Non-pigmented ciliary epithelial cell (primary cell): ENCODE results near the gene SETD3.
"Not testable (repeated sequence)": the region's sequence is repeated elsewhere in the genome, so short reads cannot be mapped to it uniquely, and the experiment has no call there.

Source experiments
- DNase-seq: peaks from one replicate; pipeline ENCODE4 v3.0.0-alpha.2; 2010; ENCODE audit warnings: low read depth

Gene SETD3

DNA sequence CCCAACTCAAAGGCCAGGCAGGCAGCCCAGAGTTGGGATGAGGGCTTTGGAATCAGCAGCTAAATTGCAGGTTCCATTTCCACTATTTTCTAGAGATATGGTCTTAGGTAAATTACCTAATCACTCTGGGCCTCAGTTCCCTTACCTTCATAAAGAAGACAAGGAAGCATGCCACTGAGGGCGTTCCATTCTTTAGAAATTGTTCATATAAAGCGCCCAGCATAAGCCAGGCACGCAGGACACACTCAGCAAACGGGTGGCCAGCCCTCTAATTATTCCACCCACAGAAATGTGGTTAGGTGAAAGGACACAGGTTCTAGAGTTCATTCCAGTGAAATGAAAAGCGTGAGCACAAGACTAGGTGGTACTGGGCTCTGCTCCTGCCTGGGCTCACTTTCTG is 120.8 kb downstream of the SETD3 start:
- DNase-seq = no peak

DNA sequence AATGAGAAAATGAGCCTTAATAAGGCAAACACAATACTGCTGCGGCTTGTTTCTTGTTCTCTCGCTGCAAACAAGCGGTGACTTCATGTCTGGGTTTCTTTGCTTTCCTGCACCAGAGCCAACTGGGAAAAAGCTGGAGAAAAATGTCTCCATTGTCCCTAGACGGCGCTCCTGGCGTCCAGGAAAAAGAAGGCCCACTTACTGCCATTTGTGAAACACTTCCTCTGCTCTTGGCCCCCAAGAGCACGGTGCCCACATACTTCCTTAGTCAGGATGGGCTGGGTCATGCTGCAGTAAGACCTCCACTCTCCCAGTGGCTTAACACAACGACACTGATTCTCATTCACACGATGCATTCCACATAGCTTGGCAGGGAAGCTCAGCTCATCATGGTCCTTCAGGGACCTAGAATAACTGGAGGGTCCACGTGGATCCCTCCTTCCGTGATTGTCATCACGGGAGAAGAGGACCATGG is 122.7 kb downstream of the SETD3 start:
- no peak for DNase-seq

DNA sequence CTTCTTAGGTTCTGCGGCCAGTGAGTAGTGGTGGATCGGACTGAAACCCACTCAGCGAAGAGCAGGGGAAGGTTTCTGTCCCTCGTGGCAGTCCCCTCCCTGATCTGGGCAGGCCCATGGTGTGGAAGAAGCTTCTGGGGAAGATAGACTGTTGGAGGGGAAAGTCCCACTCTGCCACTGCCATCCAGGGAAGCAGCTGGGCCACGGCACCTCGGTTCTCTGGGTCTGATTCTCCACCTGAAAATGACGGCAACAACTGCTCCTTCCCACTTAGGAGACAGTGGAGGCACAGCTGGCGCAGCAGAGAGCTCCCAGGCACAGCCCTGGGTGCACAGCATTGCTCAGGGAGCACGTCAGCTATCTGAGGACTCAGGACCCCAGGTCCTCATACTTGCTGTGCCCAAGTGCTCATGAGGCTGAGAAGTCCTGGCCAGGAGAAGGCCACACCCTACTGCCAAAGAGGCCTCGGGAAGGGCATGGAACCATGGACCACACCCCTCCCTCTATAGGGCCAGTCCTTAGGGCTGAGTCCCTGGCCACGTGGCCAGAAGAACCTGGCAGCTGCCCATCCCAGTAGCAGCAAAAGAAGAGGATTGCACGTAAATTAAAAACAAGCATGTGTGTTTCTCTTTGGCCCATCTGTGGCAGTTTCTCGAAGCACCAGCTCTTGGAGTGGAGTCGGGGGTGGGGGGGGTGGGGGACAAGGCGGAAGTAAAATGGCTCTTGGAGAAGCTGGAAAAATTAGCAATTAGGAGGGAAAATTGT is 123.3 kb downstream of the SETD3 start:
- DNase-seq = no peak

GRCh38 chr14:99356031-99356608 is 124.5 kb downstream of the SETD3 start:
- DNase-seq = no peak

GRCh38 chr14:99354166-99354875 is 126.3 kb downstream of the SETD3 start:
- no peak for DNase-seq

DNA sequence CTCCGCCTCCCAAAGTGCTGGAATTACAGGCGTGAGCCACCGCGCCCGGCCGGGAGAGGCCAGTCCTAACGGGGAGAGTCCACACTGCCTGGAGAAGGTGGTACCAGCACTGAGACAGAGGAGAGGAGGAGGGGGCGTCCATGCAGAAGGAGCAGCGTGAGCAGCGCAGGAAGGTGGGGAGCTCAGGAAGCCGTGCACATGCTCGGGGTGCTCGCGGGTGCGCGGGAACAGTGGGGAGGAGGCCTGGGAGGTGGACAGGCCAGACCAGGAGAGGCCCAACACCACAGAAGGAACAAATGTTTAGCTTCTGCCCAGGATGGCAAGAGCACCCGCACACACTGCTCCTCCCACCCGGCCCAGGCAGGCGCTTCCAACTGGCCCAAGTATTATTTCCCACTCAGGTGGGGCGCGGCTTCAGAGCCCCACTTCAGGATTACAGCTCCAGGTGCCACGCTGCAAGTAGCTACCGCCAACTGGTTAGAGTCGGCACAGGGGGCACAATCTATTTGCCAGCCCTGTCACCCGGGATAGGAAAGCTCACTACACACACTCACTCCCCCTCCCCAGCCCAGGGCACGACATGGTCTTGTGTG is 127.9 kb downstream of the SETD3 start:
- no peak for DNase-seq

DNA sequence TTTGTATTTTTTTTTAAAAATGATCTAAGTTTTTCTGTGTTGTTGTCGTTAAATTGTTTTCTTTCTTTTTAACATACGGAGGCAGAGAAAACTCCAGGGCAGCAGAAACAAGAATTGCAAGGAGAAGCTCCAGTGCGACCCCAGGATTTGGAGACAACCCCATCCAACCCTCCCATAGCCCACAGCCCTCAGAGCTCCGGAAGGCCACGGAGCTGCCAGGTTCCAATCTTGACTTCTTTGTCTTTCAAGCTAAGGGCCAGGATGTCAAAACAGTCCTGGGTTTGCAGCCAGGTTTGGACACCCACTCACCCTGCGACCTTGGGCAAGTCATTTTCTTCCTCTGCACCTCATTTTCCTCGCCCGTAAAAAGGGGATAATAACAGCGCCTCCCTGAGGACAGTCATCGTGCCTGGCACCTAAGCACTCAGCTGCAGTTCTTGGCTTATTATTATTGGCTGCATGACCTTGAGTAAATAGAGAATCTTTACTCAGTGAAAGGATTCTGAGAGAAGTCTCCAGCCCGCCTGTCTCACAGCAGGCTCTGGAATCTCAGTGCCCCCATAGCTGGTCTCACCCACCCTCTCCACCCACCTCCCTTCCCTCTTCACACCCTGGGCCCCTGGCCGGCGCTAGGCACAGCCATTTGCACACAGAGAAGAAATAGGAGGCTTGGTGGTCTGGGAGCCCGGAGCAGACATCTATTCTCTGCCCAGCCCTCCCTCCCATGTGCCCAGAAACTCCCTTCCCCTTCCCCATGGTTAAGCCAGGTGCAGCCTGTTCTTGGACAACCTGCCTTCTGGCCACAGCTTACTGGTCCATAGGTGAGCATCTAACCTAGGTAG is 129.3 kb downstream of the SETD3 start:
- DNase-seq = no peak

GRCh38 chr14:99350751-99351150 is 129.9 kb downstream of the SETD3 start:
- no peak for DNase-seq

DNA sequence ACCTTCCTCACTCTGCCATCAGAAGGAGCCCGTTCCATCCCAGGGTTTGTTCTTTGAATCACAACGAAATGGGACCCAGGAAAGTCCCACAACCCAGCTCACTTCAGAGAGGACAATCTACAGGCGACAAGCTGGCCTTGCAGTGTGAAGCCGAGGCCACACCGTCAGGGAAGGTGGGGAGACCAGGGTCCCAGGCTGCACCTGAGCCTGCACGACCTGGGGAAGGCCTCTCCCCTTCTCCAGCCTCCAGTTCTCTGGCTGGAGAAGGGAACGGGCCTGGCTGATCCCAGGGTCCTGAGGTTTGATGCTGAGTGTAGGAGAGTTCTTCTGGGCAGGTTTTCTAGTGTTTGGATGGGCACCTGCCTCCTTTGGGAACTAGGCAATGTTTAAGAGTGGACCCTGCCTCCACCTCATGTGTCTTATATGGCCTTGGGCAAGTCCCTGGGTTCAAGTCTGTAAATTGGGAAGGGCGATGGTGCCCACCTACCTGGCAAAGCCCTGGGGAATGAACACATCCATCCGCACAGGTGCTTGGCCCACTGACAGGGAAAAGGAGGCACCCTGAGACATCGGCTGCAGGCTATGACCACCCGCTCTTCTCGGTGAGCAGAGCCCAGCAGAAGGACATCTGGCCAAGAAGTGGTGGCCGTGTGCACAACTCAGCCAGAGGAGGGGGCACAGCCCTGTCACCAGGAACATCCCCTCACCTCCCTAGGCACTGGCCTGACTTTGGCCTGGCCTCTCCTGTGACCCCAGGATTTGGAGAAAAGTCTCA is 130.8 kb downstream of the SETD3 start:
- DNase-seq = no peak

GRCh38 chr14:99348816-99349614 is 131.6 kb downstream of the SETD3 start:
- no peak for DNase-seq

- DNase-seq = not testable (repeated sequence)
These were observed 132.4 kb downstream of the SETD3 start for GRCh38 chr14:99348231-99348630.
